Stimulated activated CD4-positive, alpha-beta T cell treated with anti-CD3 and anti-CD28 coated beads, Interleukin-4, amount 100 ng/mL, for 24 hours (primary cell): ENCODE data around the gene KDELR1.
"Not testable (repeated sequence)": the region's sequence is repeated elsewhere in the genome, so short reads cannot be mapped to it uniquely, and the experiment has no call there.

Experiments used
- DNase-seq: peaks from one replicate; pipeline ENCODE4 v3.0.0-alpha.2; 2020

Gene KDELR1

GRCh38 chr19:48396824-48397176 is 5.4 kb upstream of the KDELR1 start:
- DNase-seq = no peak

- no peak for DNase-seq
These were observed 4.9 kb upstream of the KDELR1 start for GRCh38 chr19:48396016-48396823.

- DNase-seq = no peak
These were observed 4.1 kb upstream of the KDELR1 start for GRCh38 chr19:48395499-48395898.

GRCh38 chr19:48395170-48395455 is 3.8 kb upstream of the KDELR1 start:
- no peak for DNase-seq

DNA sequence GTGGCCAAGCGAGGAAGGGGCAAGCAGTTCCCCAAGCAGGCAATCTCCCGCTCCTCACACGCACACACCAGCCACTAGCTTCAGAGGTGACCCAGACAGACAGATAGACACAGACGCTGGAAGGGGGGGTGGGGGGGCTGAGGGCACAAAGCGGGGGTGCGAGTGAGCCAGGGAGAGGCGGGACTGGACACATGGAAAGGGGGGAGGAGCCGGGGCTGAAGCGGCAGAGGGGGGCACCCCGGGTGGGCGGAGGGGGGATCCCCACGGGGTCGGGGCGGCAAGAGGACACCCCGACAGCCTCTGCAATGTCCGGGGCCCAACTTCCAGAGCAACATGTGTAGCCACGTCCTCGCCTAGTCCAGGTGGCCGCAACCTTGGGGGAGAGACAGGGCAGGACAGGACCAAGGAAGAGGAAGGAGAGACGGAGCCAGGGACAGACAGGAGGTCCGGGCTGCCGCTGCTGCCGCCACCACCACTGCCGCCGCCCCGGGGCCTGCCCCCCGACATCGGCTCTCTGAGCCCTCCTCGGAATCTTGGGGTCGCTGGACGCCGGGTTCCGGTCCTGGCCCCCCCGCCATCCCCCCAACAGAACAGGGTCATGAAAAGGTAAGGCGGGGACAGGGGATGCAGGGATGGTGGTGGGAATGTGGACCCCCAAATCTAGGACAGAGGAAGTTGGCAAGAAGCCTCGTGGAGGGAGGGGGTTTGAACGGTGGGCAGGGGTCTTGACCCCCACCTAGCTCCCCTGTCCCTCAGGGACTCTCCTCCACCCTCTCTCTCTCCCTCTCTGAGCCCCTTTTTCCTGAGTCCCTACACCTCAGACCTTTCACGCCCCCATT is 3.2 kb upstream of the KDELR1 start:
- no peak for DNase-seq

DNA sequence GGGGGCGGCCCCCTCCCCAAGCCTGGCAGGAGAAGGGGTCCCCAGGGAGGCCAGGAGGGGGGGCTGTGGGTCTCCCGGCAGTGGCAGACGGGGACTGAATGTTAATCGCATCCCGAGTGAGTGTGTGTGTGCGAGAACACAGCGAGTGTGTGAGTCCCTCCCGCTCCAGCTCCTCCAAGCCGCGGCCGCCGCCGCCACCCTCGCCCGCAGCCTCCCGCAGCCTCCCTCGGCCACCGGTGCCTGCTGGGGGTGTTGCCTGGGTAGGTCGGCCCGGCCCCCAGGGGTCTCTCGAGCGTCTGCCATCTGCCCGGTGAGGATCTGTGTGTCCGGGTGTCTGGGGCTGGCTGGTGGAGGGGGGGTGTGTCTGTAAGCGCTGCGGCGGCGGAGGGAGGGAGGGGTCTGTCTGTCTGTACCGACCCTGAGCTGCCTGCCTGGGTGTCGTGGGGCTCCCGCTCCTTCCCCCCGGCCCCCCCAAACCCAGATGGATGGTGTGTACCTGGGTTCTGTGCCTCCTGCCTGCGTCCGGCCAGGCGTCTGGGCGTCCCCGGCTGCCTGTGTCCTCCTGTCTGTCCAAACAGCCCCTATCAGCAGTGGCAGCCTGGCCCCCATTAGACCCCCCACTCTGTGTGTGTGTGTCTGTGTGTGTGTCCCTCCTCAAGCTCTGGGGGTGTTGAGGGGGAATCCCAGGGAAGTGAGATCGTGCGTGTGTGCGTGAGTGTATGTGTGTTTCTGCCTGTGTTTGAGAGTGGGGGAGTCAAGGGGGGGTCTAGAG is 2.4 kb upstream of the KDELR1 start, which contains the start of gene GRIN2D:
TSS of gene GRIN2D (plus strand) at position 110 of the 772 bp plus-strand sequence. CDS start 4,725 bp downstream, outside the sequence.
- no peak for DNase-seq

- no peak for DNase-seq
These were observed 1.7 kb upstream of the KDELR1 start for GRCh38 chr19:48392860-48393558.

DNA sequence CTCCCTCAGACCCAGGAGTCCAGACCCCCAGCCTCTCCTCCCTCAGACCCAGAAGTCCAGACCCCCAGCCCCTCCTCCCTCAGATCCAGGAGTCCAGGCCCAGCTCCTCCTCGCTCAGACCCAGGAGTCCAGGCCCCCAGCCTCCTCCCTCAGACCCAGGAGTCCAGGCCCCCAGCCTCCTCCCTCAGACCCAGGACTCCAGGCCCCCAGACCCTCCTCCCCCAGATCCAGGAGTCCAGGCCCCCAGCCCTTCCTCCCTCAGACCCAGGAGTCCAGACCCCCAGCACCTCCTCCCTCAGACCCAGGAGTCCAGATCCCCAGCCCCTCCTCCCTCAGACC is 624 bp upstream of the KDELR1 start:
- DNase-seq = not testable (repeated sequence)

- peak; percentile 62 for DNase-seq
These were observed 907 bp downstream of the KDELR1 start for GRCh38 chr19:48390188-48391099.

- no peak for DNase-seq
These were observed 4.4 kb downstream of the KDELR1 start for GRCh38 chr19:48386981-48387380.

DNA sequence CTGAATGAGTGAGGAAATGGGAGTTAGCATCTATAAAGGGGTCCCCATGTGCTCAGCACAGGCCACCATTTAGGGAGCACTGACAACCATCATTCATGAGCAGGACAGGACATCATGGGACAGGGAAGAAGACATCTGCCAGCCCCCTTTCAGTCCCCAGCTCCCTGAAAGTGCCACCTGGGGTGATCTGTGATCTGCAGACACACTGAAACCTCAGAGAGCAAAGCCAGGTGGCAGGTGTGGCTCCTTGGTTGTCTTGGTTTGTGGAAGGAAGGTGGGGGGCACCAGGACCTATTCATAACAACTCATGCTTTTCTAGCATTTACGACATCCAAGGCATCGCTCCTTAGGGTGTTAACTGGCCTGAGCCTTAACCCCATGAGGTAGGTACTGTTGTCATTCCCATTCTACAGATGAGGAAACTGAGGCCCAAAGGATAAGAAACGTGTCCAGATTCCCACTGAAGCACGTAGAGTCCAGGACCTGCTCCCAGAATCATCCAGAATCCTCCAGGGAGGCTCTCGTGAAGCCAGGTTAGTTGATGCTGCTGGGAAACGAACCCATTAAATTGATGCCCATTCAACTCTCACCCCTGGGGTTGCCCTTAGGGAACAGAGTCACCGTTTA is 5.8 kb downstream of the KDELR1 start:
- no peak for DNase-seq

DNA sequence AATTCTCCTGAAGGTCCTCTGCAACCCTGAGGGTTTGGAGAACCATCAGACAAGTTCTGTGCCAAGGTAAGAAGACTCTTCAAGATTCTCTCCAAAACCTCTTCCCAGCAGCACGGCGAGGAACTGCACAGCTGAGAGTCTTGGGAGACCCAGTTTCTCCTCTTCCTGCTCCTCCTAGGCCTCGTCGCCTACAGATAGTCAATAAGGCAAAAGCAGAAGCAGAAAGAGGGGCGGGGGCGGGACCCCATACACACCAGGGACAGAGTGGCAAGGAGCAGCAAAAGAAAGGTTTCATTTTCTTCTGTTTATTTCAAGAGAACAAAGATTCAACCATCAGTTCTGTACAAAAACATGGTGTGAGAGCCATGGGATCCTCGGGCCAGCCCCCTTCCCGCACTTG is 9.1 kb downstream of the KDELR1 start:
- no peak for DNase-seq

- no peak for DNase-seq
These were observed 10.0 kb downstream of the KDELR1 start for GRCh38 chr19:48381178-48381950.

DNA sequence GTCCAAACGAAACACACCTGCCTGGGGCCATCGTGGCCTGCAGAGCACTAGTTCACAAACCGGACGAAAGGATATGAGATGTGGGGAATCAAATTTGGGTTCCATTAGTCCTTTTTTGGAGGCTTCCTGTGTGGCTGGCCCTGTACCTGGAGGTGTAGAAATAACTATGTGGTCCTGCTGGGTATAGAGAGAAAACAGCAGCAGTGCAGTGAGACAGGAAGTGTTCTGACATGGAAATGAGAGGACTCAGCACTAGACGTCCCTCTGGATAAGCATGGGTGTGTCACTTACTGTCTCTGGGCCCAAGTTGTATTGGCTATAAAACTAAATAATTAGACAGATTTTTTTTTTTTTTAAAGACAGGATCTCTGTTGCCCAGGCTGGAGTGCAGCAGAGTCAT is 12.3 kb downstream of the KDELR1 start:
- DNase-seq = no peak

DNA sequence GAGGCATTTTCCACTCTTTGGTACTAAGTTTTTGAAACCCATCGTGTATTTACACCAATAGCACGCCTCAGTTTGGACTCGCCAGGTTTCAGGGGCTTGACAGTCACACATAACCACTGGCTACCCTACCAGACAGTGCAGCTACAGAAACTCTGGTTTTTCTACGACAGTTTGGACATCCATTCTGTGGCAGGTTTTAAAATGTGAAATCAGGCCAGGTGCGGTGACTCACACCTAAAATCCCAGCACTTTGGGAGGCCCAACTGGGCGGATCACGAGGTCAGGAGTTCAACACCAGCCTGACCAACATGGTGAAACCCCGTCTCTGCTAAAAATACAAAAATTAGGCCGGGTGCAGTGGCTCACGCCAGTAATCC is 13.2 kb downstream of the KDELR1 start:
- DNase-seq = no peak

- DNase-seq = no peak
These were observed 17.8 kb downstream of the KDELR1 start for GRCh38 chr19:48373567-48373966.

DNA sequence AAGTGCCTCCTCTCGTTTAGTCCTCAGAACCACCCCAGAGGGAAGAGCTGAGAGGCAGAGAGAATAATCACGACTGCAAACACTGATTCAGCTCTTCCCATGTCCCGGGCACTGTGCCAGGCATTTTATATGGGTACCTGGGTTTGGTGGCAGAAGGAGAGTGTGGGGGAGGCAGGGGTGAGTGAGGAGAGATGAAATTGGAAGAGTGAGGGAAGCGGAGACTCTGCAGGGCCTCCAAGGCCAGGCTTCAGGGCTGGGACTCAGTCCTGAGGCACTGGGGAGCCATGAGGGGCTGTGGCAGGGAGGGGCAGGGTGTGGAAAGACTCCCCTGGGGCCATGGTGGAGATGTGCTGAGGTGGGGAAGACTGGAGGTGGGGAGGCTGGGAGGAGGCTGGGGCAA is 18.4 kb downstream of the KDELR1 start:
- no peak for DNase-seq

DNA sequence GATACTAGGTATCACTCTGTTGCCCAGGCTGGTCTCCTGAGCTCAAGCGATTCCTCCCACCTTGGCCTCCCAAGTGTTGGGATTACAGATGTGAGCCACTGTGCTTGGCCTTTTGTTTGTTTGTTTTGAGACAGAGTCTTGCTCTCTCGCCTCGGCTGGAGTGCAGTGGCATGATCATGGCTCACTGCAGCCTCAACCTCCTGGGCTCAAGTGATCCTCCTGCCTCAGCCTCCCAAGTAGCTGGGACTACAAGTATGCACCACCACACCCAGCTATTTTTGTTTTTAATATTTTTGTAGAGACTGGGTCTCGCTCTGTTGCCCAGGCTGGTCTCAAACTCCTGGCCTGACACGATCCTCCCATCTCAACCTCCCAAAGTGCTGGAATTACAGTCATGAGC is 19.6 kb downstream of the KDELR1 start:
- DNase-seq = not testable (repeated sequence)

DNA sequence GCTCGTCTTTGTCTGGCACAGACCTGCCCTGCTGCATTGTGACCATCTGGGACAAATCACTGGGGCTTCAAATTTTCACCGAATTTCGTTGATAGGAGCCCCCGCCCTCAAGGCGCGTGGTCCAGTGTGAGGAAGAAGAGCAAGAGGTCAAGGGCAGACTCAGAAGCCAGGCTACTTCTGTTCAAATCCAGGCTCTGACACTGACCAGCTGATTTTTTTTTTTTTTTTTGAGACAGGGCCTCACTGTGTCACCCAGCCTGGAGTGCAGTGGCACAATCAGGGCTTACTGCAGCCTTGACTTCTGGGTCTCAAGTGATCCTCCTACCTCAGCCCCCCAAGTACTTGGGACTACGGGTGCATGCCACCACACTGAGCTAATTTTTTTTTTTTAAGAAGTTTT is 20.0 kb downstream of the KDELR1 start:
- DNase-seq = no peak

- DNase-seq = no peak
These were observed 20.4 kb downstream of the KDELR1 start for GRCh38 chr19:48370955-48371354.

DNA sequence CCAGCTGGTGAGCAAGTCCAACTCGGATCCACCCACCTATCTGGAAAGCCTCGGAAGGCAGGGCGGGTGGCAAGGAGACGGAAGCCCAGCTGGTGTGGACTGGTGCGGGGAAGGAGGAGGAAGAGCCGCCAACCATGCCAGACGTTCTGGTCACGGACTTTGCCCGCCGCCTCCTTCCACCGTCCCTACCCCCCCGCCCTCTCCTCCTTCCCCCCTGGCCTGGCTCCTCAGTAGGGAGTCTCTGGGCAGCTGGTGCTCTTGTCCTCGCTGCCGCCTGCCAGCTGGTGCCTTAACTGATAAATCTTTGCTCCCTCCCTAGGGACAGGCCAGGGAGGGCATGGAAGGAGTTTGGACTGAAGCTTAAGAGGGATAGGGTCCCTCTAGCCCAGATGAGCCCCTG is 22.4 kb downstream of the KDELR1 start:
- no peak for DNase-seq
